HG03135 (cell line): ENCODE data around the gene COG3.
"Not testable (repeated sequence)": the region's sequence is repeated elsewhere in the genome, so short reads cannot be mapped to it uniquely, and the experiment has no call there.

ENCODE experiments used
- ATAC-seq: cut with Tn5 transposase; IDR thresholded peaks from one replicate; pipeline ENCODE4 v1.9.1; 2021; ENCODE audit warnings: mild to moderate bottlenecking, moderate library complexity; ENCODE audit not compliant: unreplicated experiment

The COG3 gene, protein sequence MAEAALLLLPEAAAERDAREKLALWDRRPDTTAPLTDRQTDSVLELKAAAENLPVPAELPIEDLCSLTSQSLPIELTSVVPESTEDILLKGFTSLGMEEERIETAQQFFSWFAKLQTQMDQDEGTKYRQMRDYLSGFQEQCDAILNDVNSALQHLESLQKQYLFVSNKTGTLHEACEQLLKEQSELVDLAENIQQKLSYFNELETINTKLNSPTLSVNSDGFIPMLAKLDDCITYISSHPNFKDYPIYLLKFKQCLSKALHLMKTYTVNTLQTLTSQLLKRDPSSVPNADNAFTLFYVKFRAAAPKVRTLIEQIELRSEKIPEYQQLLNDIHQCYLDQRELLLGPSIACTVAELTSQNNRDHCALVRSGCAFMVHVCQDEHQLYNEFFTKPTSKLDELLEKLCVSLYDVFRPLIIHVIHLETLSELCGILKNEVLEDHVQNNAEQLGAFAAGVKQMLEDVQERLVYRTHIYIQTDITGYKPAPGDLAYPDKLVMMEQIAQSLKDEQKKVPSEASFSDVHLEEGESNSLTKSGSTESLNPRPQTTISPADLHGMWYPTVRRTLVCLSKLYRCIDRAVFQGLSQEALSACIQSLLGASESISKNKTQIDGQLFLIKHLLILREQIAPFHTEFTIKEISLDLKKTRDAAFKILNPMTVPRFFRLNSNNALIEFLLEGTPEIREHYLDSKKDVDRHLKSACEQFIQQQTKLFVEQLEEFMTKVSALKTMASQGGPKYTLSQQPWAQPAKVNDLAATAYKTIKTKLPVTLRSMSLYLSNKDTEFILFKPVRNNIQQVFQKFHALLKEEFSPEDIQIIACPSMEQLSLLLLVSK

DNA sequence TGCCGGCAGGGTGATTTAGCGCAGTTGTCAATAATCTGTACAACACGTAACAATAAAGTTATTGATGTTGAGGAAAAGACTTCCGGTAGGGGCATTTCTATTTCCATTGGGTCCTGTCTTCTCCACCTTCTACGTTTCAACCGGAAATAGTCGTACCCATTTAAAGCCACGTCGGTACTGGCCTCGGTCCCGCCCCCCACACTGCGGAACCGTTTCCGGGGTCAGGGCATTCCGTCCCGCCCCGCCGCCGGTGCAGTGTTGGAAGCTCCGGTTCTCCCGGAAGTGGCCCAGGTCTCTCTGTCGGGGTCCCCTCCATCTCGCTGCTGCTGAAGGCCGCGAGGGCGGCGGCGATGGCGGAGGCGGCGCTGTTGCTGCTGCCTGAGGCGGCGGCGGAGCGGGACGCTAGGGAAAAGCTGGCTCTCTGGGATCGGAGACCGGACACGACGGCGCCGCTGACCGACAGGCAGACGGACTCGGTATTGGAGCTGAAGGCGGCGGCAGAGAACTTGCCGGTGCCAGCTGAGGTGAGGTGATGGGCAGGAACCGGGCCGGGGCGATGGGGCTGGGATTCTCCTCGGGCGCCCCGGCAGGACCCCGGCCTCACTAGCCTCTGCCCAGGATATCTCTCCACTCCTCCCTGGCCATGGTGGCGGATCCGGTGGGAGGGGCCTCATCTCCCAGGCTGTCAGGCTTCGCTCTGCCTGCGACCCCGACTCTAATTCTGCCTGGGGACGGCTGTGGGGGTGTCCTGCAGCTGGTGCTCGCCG, at the start of gene COG3:
COG3 (plus strand) TSS at position 253 of the 767 bp plus-strand sequence; CDS start at position 351, 98 bp downstream.
- ATAC-seq: peak; percentile 93

DNA sequence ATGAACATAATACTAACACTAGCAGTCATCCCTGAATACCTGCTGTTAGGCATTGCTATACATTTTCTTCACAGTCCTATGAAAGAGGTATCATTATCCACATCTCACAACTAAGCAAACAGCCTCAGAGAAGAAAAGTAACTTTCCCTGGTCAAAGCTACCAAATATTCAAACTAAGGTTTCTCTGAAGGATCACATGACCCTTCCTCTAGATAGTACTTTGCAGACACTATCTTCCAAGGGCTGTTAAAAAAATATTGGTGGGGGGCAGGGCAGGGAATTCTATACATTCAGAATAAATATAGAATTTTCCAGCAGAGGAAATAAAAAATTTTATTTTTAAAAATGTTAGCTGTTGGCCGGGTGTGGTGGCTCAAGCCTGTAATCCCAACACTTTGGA, 49.6 kb upstream of the COG3 start:
- ATAC-seq: no peak

DNA sequence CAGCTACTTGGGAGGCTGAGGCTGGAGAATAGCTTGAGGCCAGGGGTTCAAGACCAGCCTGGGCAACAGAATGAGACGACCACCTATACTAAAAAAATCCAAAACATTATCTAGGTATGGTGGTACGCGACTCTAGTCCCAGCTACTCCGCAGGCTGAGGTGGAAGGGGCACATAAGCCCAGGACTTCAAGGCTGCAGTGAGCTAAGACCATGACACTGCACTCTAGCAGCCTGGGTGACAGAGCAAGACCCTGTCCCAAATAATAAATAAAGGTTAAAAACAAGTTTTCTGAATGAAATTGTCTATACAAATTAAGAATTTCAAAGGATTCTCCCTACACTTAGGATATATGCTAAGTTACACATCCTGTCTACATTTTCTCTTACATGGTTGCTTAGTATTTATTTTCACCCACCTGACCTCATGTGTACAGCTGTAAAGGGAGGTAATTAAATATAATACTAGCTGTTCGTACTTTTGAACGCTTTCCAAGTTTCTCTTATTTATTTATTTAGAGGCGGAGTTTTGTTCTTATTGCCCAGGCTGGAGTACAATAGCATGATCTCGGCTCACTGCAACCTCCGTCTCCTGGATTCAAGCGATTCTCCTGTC, 48.1 kb upstream of the COG3 start:
- ATAC-seq: no peak

DNA sequence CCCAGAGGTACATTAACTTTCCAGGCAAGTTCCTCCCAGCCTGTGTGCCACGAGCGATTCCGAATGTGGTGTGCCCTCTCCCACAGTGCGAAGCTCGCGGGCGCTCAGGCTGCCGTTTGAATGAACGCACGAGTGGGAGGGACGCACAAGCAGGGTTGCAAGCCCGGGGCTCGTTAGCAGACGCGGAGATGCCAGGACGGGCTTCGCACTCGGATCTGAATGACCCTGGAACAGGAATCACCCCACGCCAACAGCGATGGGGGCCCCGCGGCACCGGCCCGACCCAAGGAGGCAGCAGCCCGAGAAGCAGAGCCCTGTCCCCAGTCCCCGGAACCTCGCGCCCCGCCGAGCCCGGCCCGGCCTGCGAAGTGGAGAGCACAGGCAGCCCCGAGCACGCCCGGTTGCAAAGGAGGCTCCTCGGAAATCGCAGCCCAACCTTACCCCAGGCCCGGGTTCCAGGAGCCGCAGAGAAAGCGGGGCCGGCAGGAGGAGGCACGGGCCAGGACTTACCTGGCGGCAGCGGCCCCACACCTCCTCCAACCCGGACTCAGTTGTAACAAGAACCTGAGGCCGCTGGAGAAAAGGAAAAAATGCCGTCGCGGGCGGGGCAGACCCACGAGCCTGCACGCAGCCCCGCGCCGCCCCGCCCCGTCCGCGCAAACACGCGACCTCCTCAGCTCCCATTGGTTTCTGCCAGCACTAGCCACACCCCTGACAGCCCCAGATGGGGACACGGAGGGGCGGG, 46.8 kb upstream of the COG3 start, which contains the start of gene SLC25A30:
SLC25A30 (minus strand) TSS at position 584 of the 745 bp plus-strand sequence. CDS start 6,948 bp downstream, outside the sequence.
- peak; percentile 89 for ATAC-seq

DNA sequence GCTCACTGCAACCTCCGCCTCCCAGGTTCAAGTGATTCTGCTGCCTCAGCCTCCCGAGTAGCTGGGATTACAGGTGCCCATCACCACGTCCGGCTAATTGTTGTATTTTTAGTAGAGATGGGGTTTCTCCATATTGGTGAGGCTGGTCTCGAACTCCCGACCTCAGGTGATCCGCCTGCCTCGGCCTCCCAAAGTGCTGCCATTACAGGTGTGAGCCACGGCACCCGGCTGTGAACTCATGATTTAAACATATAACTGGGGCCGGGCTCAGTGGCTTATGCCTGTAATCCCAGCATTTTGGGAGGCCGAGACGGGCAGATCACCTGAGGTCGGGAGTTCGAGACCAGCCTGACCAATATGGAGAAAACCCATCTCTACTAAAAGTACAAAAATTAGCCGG, 45.4 kb upstream of the COG3 start:
- ATAC-seq: not testable (repeated sequence)

DNA sequence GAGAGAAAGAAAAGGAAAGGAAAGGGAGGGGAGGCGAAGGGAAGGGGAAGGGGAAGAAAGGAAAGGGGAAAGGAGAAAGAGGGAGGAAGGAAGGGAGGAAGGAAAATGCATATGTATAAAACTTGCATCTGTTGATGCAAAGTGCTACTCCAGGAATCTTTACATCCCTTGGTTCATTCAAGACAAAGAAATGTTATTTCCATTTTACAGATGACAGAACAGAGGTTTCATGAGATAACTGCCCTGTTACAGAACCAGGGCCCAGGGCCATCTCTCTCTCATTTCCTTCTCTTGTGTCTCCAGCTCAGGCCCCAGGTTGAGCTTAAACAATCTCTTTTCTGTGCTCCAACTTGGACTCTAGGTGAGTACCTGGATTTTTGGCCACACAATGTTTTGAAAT, 44.8 kb upstream of the COG3 start:
- ATAC-seq: no peak

DNA sequence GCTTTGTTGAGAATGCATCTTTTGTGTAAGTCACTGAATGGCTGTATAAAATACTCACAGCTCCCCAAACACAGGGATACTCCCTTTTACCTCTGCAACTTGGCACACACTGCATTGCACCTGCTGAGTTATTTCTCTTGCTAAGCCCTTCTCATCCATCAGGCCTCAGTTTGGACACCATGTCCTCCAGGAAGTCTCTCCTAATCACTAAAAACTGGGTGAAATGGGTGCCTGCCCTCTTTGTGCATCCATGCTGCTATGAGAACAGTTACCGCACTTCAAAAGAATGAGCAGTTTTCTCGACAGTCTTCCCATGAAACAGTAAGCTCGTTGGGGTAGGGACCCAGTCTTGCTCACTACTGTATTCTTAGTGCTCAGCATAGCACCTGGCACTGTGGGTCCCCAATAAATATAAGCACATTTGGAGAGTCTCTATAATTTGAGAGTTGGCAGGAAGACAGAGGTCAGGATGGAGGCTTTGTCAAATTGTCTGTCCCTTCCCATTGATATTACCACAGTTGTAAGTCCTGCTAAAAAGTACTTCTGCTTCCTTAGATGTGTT, 41.9 kb upstream of the COG3 start:
- ATAC-seq: no peak

DNA sequence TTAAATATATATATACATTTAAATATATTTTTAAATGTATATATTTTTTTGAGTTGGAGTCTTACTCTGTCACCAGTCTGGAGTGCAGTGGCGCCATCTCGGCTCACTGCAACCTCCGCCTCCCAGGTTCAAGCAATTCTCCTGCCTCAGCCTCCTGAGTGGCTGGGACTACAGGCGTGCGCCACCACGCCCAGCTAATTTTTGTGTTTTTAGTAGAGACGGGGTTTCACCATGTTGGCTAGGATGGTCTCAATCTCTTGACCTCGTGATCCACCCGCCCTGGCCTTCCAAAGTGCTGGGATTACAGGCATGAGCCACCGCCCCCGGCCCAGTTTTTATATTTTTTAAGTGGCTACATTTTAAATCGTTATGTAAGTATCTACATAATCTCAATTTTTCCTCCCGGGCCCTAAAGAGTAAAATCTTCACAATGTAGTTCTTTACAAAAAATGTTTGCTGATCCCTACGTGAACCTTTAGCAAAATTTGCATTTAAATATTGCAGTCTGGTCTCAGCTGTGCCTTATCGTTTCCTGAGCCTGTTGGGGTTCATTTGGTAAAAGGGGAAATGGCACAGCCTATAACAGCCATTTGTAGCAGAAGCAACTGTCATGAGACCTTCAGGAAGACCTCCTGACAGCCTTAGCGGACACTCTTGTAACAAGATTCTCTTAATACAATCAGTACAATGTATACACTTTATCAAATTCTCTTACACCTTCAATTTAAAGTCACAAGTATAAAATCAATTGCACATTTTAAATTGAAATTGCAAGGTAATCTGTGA, 38.5 kb upstream of the COG3 start:
- ATAC-seq: not testable (repeated sequence)

DNA sequence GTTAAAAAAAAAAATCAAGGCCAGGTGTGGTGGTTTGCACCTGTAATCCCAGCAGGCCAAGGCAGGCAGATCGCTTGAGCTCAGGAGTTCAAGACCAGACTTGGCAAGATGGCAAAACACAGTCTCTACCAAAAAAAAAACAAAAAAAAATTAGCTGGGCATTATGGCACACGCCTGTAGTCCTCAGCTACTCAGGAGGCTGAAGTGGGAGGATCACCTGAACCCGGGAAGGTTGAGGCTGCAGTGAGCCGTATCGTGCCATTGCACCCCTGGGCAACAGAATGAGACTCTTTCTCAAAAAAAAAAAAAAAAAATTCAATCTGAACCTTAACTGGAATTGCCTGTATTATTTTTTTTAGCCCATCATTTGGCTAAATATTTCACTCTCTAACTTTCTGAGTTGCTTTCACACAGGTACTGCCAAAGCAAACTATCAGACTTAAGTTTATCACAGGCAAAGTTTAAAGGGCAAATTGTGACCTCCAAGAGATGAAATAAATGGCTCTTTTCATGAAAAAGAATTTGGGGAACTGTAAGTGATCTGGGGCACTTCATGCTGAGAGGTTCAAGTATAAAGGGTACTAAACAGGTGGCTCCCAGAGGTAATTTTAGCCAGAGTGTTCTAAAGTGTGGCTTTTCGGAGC, 31.9 kb upstream of the COG3 start:
- ATAC-seq: no peak

DNA sequence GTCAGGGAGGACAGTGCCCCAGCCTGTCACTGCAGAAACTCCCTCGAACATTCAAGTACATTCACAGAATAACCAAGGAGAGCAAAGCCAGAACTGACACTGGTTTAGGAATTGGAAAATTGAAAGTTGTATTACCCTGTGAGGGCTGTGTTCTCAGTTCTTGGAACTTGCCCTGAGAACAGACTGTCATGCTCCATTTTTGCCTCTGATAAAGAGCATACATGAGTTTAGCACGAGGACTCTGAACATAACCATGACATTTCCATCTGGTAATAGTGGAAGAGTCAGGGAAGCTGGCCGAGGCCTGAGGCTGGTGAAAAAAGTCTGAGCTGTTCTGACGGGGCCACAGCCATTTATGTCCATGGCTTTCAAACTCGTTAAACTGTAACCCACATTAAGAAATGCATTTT, 31.4 kb upstream of the COG3 start:
- ATAC-seq: no peak

DNA sequence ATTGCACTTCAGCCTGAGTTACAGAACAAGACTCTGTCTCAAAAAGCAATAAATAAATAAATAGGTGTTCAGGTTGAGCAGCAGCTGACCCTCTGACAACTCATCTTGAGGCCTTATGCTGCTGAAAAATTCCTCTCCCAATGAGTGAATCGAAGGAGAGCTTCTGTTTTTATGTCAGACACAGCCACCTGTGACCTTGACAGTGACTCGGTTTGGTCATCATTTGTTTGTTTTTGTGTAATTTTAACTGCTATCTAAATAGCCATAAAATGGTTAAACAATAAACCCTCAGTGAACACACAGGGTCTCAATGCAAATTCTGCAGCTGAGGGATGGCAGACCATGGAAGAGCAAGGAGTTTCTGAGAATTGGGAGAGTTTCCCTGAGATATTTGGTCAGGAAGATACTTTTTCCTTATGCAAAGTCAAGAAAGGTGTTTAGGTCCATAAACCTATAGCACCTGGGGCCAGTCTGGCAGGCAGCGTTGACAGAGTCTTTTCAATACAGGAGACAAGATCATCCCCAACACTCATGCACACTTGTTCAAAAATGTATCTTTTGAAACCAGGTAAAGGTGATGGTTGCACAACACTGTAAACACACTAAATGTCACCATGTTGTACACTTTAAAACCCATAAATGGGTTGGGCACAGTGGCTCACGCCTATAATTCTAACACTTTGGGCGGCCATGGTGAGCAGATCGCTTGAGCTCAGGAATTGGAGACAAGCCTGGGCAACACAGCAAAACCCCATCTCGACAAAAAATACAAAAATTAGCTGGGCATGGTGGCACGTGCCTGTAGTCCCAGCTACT, 30.0 kb upstream of the COG3 start:
- no peak for ATAC-seq

DNA sequence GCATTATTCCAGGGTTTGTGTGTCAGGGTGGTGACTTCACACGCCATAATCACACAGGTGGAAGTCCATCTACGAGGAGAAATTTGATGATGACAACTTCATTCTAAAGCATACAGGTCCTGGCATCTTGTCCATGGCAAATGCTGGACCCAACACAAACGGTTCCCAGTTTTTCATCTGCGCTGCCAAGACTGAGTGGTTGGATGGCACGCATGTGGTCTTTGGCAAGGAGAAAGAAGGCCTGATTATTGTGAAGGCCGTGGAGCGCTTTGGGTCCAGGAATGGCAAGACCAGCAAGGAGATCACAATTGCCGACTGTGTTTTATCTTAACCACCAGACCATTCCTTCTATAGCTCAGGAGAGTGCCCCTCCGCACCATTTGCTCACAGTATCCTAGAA, 28.4 kb upstream of the COG3 start:
- no peak for ATAC-seq

DNA sequence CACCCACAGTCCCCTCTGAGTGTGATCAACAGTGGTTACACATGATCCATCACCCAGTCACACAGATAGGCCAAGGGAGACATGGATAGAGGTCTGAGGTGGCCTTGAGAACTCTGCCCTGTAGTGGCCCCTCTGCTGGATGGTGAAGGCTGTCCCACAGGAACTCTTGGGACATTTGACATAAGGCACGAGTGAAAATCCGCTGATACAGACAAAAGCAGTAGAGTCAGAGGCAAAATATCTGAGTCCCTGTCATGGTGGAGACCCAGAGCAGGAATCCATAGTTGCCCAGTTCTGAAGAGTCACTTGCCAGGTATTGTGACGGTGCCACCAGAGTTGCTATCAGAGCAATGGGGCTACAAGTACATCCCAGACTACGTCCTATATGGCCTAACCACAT, 27.8 kb upstream of the COG3 start:
- ATAC-seq: no peak

DNA sequence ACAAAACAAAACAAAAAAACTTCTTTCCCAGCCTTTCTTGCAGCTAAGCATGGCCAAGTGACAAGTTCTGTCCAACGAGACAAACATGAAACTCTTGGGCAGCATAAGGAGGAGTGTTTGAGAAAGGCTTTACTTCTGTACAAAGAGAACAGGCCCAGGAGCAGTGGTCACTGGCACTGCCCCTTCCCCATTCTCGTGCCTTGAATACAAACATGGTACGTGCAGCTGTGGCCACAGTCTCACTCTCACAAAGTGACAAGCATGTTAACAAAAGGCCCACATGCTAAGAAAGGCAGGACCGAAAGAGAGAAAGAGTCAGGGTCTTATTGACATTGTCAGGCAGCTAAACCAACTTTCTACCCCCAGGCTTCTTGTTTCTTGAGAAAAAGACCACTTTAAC, 26.8 kb upstream of the COG3 start:
- no peak for ATAC-seq

DNA sequence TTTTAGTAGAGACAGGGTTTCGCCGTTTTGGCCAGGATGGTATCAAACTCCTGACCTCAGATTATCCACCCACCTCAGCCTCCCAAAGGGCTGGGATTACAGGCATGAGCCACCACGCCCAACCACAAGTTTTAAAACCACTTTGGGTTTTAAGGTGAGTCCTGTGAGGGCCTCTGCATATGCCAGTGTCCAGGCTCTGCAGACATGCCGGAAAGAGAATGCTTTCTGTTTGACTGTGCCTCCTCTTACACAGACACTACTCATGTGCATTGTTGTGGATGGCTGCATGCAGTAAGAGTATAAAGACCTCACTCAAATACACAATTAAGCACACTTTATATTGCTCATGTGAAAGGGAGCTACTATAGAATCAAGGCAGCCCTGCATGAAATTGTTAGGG, 25.7 kb upstream of the COG3 start:
- ATAC-seq: no peak

DNA sequence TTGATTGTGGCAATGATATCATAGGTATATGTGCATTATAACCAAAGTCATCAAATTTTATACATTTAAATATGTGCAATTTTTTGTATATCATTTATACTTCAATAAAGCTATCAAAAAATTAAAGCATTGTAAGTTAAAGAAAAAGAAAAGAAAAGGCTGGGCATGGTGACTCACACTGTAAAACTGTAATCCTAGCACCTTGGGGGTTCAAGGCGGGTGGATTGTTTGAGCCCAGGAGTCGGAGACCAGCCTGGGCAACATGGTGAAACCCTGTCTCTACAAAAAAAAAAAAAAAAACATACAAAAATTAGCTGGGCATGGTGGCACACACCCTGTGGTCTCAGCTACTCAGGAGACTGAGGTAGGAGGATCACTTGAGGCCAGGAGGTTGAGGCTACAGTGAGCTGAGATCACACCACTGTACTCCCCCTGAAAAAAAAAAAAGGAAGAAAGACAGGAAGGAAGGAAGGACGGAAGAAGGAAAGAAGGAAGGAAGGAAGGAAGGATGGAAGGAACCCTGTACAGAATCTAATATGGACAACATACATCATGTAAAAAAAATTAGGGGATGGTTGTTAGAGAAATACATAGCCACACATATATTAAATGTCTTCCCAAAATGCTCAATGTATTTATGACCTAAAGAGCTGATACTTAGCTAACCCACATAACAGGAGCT, 24.8 kb upstream of the COG3 start:
- ATAC-seq: no peak

DNA sequence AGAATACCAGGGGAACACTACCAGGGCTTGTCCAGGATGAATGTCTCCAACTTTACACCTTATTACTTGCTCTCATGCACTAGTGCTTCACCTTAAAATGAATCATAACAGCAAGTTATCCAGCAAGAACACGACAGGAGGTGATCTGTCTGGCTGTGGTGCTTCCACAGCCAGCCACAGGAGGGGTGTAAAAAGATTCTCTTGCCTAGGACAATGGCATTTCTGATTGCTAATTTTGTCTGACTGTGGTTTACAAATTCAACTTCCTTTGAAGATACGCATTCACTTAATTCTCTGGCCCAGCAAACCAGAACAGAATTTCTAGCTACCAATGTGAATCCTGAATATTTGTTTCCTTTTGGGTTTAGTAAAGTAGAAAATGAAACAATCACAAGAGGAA, 23.1 kb upstream of the COG3 start:
- ATAC-seq: no peak
